Activated CD4-positive, alpha-beta T cell treated with anti-CD3 and anti-CD28 coated beads for 1 hour (primary cell): ENCODE results near the gene SLC43A1.
A peak's percentile ranks its signal among the peaks of the same experiment; 100 is the strongest.
"Not testable (repeated sequence)": the region's sequence is repeated elsewhere in the genome, so short reads cannot be mapped to it uniquely, and the experiment has no call there.

ENCODE experiments used
- DNase-seq: peaks from one replicate; pipeline ENCODE4 v3.0.0-alpha.2; 2020

Gene SLC43A1

DNA sequence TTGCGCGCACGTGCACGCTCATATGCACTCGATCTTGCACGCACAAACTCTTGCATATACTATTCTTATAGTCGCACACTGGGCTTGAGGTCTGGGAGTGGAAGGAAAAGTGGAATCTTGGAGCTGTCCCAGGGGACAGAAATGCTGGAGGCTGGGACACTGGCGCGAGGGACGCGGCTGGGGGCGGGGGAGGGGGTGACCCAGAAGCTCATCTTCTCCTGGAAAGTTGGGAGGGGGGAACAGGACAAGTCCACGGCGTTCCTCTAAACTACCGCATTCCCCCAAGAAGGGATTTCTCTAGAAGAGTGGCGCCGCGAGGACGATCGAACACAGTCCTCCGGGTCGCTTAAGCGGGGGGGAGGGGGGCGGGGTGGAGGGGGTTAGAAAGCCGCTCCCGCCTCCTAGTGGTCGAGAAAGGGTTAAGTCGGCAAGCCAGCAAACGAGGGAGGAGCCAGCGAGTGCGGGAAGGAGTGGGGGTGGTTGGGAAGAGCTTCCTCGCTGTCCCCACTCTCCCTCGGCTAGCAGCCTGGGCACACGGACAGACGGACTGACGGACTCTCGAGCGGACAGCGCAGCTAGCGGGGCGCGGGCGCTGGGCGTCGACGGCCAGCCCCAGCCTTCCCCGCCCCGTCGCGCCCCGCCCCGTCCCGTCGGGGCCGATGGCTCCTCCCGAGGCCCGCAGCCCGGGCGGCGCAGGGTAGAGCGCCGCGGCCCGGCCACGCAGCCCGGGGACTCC lies 55.3 kb downstream of the SLC43A1 start, which contains the start of gene RTN4RL2:
Gene RTN4RL2, plus strand, starts transcription at position 507 of the 736 bp plus-strand sequence. CDS start 338 bp downstream, outside the sequence.
- DNase-seq: no peak

DNA sequence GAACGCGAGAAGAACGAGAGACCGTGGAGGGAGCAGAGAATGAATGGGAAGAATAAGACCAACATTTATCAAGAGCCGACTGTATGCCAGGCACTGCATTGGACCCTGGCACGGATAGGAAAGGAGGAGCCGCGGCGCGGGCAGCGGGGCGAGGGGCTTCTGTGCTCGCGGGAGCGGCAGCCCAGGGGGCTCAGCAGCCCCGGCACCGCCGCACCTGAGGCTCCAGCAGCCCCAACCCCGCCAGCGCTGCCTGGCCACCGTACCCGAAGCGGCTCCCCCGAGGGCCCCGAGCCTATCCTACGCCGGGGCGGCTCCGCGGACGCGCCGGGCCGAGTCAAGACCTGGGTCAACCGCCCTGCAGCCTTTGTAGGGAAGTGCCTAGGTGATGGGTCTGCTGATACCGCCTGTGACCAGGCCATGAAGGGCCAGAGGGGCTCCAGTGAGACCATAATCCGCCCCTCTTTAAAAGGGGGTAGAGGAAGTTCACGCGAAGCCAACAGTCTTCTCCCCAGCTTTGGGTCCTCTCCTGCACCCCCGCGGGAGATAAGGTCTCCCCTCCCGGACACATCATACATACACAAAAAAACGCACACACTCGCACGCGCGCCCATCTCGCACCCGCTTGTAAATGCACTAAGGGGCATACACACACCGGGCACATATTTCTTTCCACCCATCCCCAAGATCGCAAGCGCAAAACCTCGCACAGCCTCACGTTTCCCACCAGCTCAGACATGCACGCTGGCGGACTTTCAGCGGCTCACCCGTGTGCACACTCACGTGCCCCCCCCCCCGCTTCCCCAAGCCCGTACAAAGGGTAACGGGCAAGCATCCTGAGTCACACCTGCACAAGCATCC lies 56.1 kb downstream of the SLC43A1 start:
- no peak for DNase-seq

GRCh38 chr11:57458410-57459163 lies 56.9 kb downstream of the SLC43A1 start:
- peak; percentile 20 for DNase-seq

- no peak for DNase-seq
Observed at GRCh38 chr11:57458060-57458409, 57.5 kb downstream of the SLC43A1 start.

DNA sequence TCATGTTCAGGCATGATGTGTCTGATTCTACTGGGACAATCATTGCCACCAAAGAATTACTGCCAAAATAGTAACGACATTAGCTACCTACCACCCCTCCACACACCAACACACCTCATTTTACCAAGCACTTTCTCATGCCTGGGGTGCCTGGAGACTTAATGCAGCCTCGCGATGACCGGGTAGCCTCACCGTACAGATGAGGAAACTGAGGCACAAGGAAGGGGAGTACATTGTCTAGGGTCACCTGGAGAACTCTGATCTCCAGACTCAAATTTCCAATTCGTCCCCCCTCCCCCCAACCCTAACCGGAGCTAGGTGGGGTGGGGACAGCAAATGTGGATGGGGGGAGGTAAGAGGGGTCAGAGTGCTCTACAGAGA lies 57.9 kb downstream of the SLC43A1 start:
- DNase-seq: no peak

DNA sequence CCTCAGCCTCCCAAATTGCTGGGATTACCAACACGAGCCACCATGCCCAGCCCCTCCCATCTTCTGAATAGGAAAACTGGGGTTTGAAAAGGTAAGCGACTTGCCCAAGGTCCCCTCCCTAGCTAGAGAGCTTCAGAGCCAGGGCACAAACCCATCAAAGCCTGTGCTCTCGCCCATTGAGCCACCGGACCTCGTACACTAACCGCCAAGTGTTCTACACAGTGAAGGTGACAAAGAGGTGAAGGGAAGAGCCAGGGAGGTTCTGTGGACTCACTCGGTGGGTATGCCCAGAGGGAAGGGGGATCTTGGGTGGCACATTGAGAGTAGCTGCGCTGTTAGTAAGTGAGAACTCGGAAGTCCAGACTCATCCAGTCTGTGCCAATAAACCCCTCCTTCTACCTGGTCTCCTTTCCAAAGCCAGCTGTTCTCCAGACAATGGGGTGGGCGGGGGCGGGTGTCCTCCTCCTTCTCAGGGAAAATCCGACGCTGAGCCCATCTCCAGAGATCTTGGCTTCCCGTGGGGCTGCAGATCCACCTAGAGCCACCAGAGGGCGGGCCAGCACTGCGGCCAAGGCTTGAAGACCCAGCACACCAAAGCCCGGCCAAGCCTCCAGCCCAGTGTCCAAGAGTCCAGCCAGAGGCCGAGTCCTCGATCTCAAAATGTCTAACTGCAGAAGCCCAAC lies 58.4 kb downstream of the SLC43A1 start:
- DNase-seq: peak; percentile 55

DNA sequence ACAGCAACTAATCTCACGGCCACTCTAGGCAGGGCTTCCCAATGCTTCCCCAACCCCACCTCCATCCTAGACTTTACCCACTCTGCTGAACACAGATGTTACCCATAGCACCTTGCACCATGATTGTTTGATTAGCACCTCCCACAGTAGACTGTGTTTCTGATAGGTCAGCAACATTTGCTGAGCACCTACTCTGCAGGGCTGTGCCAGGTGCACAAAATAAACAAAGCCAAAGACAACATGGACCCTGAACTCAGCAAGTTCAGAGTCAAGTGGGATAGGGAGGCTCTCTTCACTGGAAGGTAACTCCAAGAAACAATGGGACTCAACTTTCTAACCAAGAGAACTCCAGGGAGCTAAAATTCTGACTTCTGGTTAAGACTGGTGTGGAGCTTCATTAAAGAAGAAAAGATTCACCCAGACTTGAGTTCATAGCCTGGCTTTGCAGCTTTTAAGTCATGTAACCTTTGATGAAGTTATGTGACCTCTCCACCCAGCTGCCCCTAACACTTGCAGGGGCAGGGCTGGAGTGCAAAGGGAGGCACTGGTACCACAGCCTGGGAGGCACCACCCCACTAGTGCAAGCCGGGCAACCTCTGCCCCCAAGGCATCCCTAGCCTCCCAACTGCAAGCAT lies 61.8 kb downstream of the SLC43A1 start:
- no peak for DNase-seq

DNA sequence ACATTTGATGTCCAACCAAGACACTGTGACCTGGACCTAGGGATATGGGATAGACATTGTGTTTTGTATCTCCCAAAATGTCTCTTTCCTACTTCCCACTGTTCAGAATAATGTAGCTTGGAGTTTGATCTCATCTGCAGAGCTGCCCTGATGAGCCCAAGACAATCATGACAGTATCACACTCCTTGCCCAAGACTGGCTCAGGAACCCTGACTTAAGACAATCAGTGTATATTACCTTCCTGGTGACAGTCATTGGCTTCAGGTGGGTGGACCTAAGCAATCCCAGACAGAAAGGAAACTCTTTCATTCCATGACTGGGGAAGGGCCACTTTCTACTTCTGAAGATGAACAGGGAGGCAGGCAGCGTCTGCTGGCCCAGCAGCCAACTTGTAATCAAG lies 69.4 kb downstream of the SLC43A1 start:
- DNase-seq: no peak

DNA sequence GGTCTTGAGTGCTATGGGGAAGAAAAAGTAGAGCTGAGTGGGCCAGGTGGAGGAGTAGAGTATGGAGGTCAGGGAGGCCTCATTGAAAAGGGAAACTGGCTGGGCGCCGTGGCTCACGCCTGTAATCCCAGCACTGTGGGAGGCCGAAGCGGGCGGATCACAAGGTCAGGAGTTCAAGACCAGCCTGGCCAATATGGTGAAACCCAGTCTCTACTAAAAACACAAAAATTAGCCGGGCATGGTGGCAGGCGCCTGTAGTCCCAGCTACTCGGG lies 70.4 kb downstream of the SLC43A1 start:
- DNase-seq: not testable (repeated sequence)

DNA sequence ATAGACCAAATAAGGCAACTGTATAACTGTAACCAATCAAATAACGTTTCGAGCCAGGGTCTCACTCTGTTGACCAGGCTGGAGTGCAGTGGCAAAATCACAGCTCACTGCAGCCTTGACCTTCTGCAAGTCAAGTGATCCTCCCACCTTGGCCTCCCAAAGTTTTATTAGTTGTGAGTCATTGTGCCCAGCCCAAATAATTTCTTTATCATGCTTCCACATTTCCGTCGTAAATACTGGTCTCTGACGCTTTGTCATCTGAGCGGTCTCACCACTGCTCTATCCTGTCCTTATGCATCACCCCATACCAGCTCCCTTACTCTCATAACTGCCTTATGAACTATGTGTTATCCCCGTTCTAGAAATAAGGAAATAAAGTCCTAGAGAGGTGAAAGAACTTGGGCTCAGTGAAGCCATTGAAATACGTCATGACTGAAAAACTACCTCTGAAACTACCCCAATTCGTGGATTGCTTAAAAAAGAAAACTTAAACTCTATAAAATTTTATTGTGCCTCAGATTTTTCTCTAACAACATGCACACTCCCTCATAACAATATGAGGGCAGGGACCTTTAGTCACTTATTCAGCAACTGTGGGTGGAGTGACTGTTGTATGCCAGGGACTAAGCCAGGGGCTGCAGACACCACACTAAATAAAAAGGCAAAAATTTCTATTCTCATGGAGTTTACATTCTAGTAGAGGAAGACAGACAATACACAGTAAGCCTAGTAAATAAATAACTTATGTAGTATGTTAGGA lies 71.0 kb downstream of the SLC43A1 start:
- no peak for DNase-seq

DNA sequence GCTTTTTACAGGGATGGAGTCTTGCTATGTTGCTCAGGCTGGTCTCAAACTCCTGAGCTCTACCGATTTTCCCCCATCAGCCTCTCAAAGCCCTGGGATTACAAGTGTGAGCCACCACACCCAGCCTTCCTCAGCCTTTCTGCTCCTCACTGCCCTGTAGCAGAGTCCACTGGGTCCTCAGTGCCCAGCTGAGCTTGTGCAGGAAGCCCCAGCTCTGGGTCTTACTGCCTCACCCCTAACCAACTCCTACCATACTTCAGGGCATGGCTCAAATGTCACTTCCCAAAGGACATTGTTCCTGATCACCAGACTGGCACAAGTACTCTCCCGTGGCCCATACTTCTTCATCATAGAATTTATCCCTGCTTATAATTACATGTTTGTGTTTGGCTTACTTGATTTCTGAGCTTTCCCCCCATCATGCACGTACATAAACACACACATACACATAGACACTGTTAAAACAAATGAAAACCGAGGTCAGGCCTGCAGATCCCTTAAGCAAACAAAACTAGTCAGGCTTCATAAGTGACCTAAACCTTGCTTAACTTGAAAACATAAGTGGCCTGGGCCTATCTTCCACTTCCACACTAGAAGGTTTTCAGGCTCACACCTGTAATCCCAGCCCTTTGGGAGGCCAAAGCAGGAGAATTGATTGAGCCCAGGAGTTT lies 74.6 kb downstream of the SLC43A1 start:
- DNase-seq: no peak

- DNase-seq: no peak
Observed at GRCh38 chr11:57439786-57440185, 75.7 kb downstream of the SLC43A1 start.

GRCh38 chr11:57438345-57439285 lies 76.9 kb downstream of the SLC43A1 start:
- no peak for DNase-seq

DNA sequence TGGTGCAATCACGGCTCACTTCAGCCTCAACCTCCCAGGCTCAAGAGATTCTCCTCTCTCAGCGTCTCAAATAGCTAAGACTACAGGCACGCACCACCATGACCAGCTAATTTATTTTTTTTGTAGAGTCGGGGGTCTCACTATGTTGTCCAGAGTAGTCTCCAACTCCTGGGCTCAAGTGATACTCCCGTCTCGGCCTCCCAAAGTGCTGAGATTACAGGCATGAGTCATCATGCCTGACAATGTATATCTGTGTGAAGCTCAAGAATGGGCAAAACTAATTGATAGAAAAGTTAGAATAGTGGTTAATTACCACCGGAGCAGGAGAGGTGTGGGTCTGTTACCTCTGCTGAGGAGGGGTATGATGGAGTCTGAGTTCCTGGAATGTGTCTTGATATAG lies 79.5 kb downstream of the SLC43A1 start:
- DNase-seq: no peak

GRCh38 chr11:57434640-57435546 lies 80.6 kb downstream of the SLC43A1 start:
- DNase-seq: no peak
